RKO (cell line): ENCODE measurements around the gene LILRA6.

Experiments
- DNase-seq: peaks from one replicate; pipeline ENCODE4 v3.0.0-alpha.2; 2016; ENCODE audit warnings: low spot score

LILRA6 gene

GRCh38 chr19:54188215-54188871 lies 54.2 kb downstream of the LILRA6 start:
- peak; percentile 73 for DNase-seq

GRCh38 chr19:54186934-54187381 lies 55.6 kb downstream of the LILRA6 start:
- no peak for DNase-seq
